HL-60 (cell line): ENCODE data around the gene PTPN11.

Source experiments
- CTCF ChIP-seq: IDR thresholded peaks from one replicate; pipeline ENCODE4 v1.5.1; 2011; ENCODE audit warnings: low read length, control low read depth, inconsistent platforms; ENCODE audit not compliant: insufficient read depth
- REST ChIP-seq: IDR thresholded peaks from 2 replicates; pipeline ENCODE4 v1.6.1; 2012; ENCODE audit warnings: low read depth; ENCODE audit not compliant: insufficient replicate concordance

DNA sequence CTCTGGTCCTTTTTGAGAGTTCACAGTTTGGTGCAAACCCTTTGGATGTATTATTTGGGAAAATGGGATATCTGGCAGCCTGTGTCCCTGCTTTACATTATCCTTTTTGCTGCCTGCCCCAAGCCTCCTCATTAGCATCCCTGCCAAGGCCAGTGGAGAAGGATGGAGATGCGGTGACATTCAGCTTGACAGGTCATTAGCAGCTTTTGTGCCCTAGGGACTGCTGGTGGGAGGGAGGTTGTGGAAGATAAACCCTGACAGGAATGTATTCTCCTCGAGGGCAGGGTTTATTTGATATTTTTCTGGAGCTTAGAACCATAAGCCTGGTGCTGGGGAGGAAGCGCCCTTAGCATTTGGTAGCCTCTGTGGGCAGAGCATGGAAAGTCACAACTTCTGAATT, 49.3 kb downstream of the PTPN11 start:
- no peak for TF ChIP-seq CTCF
- TF ChIP-seq REST, result no peak
